Upper lobe of right lung (tissue), 1 donor: ENCODE measurements around the gene AOAH. TPM values are rescaled to one million over a fixed set of nuclear protein-coding genes. Genes with fewer than 3 reads are reported as not detected.

Experiments used
- ATAC-seq: fragments of 200-7000 bp; cut with Tn5 transposase; one replicate; pipeline ENCODE4 v1.9.1; 2020; ENCODE audit warnings: mild to moderate bottlenecking, moderate library complexity
- DNase-seq: peaks from one replicate; pipeline ENCODE4 v3.0.0-alpha.2; 2020
- H3K27ac ChIP-seq: fragments of 200-600 bp; one replicate; pipeline ENCODE4 v1.8.0; 2022
- H3K27me3 ChIP-seq: fragments of 200-600 bp; one replicate; pipeline ENCODE4 v1.8.0; 2022; ENCODE audit warnings: mild to moderate bottlenecking
- H3K36me3 ChIP-seq: fragments of 200-600 bp; one replicate; pipeline ENCODE4 v1.8.0; 2022
- H3K4me1 ChIP-seq: fragments of 200-600 bp; one replicate; pipeline ENCODE4 v1.8.0; 2022
- H3K4me3 ChIP-seq: fragments of 200-600 bp; one replicate; pipeline ENCODE4 v1.8.0; 2022; ENCODE audit warnings: mild to moderate bottlenecking
- H3K9me3 ChIP-seq: fragments of 200-600 bp; one replicate; pipeline ENCODE4 v1.8.0; 2022
- CTCF ChIP-seq: fragments of 200-600 bp; IDR thresholded peaks from one replicate; pipeline ENCODE4 v1.8.0; 2022; ENCODE audit warnings: antibody characterized with exemption
- intact Hi-C: fragments of 100-400 bp; cut with DNase I; formaldehyde crosslinking; loops from one replicate; pipeline ENCODE4 v1.11.0; 2022
- total RNA-seq: library from RNA; stranded (reverse); fragmentation: NEBNext Ultra II Directional; extraction: Animal tissue kit (Norgen Biotek cat#: 25700); gene quantifications from one replicate; pipeline ENCODE4 v1.2.1, GENCODE V29; 2021
- donor health status: DM: no; HTN: yes; CAD: no; lungs with severe emphysema.

AOAH gene
- total RNA-seq, 1 donor from 2014 or later: 20.8 TPM

- ATAC-seq (no peak), DNase-seq (no peak)
- no peak overlapping the region for H3K27ac ChIP-seq
- no peaks in the 10 kb centered on the region for H3K9me3 ChIP-seq
- no peaks in the 10 kb centered on the region for H3K36me3 ChIP-seq
- no peak overlapping the region for H3K4me3 ChIP-seq
- H3K4me1 ChIP-seq: no peaks in the 10 kb centered on the region
- intact Hi-C loops: no loop called here
- no peaks in the 10 kb centered on the region for H3K27me3 ChIP-seq
- TF ChIP-seq CTCF: no peak
Measured at GRCh38 chr7:36549029-36549428, 175.3 kb downstream of the AOAH start.

DNA sequence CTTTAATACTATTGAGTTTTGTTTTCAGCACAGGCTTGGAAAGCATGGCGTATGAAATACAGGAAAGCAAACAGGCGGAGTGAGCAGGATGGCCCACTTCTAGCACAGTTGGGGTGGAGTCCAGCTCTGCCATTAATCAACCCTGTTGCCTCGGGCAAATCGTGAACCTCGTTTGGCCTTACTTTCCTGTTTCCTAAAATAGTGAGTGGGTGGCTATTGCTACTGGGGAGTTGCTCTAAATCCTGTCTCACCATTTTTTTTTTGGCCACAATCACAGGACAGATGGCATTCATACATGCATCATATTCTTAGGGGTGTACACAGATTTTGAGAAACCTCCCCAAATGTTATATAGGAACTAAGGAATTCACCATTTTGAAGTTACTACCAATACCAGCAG is 176.9 kb downstream of the AOAH start:
- Histone ChIP-seq H3K36me3 (no peaks in the 10 kb centered on the region), H3K9me3 (no peaks in the 10 kb centered on the region), H3K27me3 (no peaks in the 10 kb centered on the region), H3K4me3 (no peak overlapping the region), H3K4me1 (no peaks in the 10 kb centered on the region), H3K27ac (no peak overlapping the region)
- intact Hi-C loops: no loop called here
- ATAC-seq (no peak), DNase-seq (no peak)
- no peak for TF ChIP-seq CTCF

- DNase-seq: no peak
- intact Hi-C loops: no loop called here
- no peak for ATAC-seq
- Histone ChIP-seq H3K27me3 (no peaks in the 10 kb centered on the region), H3K4me1 (no peaks in the 10 kb centered on the region), H3K36me3 (no peaks in the 10 kb centered on the region), H3K4me3 (no peak overlapping the region), H3K9me3 (no peaks in the 10 kb centered on the region), H3K27ac (no peak overlapping the region)
- no peak for TF ChIP-seq CTCF
Measured at GRCh38 chr7:36546331-36546730, 178.0 kb downstream of the AOAH start.

- Histone ChIP-seq H3K4me3 (no peak overlapping the region), H3K36me3 (no peaks in the 10 kb centered on the region), H3K9me3 (no peaks in the 10 kb centered on the region), H3K27me3 (no peaks in the 10 kb centered on the region), H3K4me1 (no peaks in the 10 kb centered on the region), H3K27ac (no peak overlapping the region)
- intact Hi-C loops: no loop called here
- ATAC-seq (no peak), DNase-seq (no peak)
- no peak for TF ChIP-seq CTCF
Measured at GRCh38 chr7:36545291-36545690, 179.0 kb downstream of the AOAH start.

DNA sequence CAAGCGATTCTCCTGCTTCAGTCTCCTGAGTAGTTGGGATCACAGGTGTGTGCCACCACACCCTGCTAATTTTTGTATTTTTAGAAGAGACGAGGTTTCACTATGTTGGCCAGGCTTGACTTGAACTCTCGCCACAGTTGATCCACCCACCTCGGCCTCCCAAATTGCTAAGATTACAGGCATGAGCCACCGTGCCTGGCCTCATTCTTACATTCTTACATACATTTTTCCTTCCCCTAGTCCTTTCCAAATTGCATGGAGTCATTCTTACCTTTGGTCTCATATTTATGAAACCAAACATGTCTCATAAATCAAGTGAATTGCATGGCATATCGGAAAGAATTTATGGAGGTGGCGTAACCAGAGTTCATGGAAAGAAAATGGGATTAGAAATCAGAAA is 186.2 kb downstream of the AOAH start:
- H3K27ac ChIP-seq: no peak overlapping the region
- no peaks in the 10 kb centered on the region for H3K9me3 ChIP-seq
- DNase-seq (no peak), ATAC-seq (no peak)
- intact Hi-C loops: no loop called here
- H3K4me1 ChIP-seq: no peaks in the 10 kb centered on the region
- H3K36me3 ChIP-seq: no peaks in the 10 kb centered on the region
- no peak for TF ChIP-seq CTCF
- no peaks in the 10 kb centered on the region for H3K27me3 ChIP-seq
- no peak overlapping the region for H3K4me3 ChIP-seq
